ENCODE data around the gene SPSB2. TPM values are rescaled to one million over a fixed set of nuclear protein-coding genes. Genes with fewer than 3 reads are reported as not detected.
"Not testable (repeated sequence)": the region's sequence is repeated elsewhere in the genome, so short reads cannot be mapped to it uniquely, and the experiment has no call there.

Gene SPSB2
- total RNA-seq, 1 donor, result 8.0 TPM

GRCh38 chr12:6872073-6873048 is 742 bp downstream of the SPSB2 start:
- DNase-seq (ENCODE audit: low read depth), result peak; percentile 57
- TF ChIP-seq, protein P1, sequence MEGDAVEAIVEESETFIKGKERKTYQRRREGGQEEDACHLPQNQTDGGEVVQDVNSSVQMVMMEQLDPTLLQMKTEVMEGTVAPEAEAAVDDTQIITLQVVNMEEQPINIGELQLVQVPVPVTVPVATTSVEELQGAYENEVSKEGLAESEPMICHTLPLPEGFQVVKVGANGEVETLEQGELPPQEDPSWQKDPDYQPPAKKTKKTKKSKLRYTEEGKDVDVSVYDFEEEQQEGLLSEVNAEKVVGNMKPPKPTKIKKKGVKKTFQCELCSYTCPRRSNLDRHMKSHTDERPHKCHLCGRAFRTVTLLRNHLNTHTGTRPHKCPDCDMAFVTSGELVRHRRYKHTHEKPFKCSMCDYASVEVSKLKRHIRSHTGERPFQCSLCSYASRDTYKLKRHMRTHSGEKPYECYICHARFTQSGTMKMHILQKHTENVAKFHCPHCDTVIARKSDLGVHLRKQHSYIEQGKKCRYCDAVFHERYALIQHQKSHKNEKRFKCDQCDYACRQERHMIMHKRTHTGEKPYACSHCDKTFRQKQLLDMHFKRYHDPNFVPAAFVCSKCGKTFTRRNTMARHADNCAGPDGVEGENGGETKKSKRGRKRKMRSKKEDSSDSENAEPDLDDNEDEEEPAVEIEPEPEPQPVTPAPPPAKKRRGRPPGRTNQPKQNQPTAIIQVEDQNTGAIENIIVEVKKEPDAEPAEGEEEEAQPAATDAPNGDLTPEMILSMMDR (IDR thresholded peaks at IDR 0.05; ENCODE audit: insufficient read depth, low read length), result peak; percentile 100
- peak overlapping the region; percentile 91 for H3K4me3 ChIP-seq (ENCODE audit: low read depth, low read length)

DNA sequence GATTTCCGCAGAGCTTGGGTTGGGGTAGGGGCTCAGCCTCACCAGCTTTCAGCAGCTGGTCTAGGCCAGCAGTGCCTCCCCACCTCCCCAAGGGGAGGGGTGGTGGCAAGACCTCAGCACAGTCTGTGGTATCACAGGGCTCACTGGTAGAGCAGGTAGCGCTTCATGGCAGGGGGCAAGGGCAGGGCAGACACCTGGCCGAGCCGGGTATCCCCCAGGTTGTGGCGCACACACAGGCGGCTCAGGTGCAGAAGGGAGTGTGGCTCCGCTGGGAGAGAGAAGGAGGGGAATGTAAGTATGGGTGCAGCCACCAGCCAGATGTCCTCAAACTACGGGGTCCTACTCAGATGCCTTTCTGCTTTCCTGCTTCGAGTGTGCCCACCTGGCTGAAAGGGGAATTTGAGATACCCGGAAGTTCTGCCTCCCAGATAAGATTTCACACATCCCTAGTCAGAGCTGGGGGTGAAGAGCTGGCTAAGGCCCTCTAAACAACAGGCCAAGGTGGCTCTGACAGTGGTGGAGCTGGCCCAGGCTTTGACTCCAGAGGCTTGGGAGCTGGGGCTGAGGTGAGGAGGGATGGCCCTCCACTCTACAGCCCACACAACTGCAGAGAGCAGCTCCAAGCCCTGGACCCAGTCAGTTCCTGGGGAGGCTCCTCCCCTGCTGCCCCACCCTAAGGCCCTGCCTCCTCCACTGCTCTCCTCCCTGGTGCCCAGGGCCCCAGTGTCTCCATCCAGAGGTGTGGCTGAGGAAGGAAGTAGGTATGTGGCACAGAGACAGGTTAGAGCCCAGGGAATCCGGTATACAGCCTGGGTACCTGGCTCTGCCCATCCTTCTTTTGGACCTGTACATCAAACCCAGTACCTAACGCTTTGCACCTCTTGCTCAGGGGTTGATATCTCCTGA is 1.8 kb downstream of the SPSB2 start:
- H3K4me3 ChIP-seq (ENCODE audit: low read depth, low read length), result peak overlapping the region; percentile 91
- DNase-seq (ENCODE audit: low read depth), result no peak
- TF ChIP-seq, protein P1 (IDR thresholded peaks at IDR 0.05; ENCODE audit: insufficient read depth, low read length), result no peak

- H3K4me3 ChIP-seq (ENCODE audit: low read depth, low read length); DNase-seq (ENCODE audit: low read depth): not testable (repeated sequence)
These were observed 2.8 kb downstream of the SPSB2 start for GRCh38 chr12:6870304-6870703.

GRCh38 chr12:6869049-6870021 is 3.8 kb downstream of the SPSB2 start:
- H3K4me3 ChIP-seq (ENCODE audit: low read depth, low read length), result peak overlapping the region; percentile 91
- TF ChIP-seq, protein P1 (IDR thresholded peaks at IDR 0.05; ENCODE audit: insufficient read depth, low read length), result peak; percentile 89

GRCh38 chr12:6868211-6869048 is 4.7 kb downstream of the SPSB2 start:
- TF ChIP-seq, protein P1 (IDR thresholded peaks at IDR 0.05; ENCODE audit: insufficient read depth, low read length), result peak; percentile 34
- H3K4me3 ChIP-seq (ENCODE audit: low read depth, low read length), result peak overlapping the region; percentile 91
- no peak for DNase-seq (ENCODE audit: low read depth)

More at GRCh38 chr12:6869049-6870021, 3.8 kb downstream of the SPSB2 start:
- peak; percentile 80 for DNase-seq (ENCODE audit: low read depth)
